Smooth muscle cell (in vitro differentiated cells): ENCODE results near the gene LRATD1. TPM values are rescaled to one million over a fixed set of nuclear protein-coding genes. Genes with fewer than 3 reads are reported as not detected.

Experiments
- DNase-seq: peaks from one replicate; lab custom pipeline; 2025; ENCODE audit not compliant: unreplicated experiment; lab: John Stamatoyannopoulos, UW
- H2AFZ ChIP-seq: fragments of 200-600 bp; sonication (generic); 2 replicates; pipeline ENCODE4 v1.6.0; 2016; ENCODE audit warnings: antibody characterized with exemption, low read depth, mild to moderate bottlenecking
- H3F3A ChIP-seq: fragments of 200-600 bp; sonication (generic); 2 replicates; pipeline ENCODE4 v1.6.0; 2017; ENCODE audit warnings: antibody characterized with exemption, low read depth
- H3K27ac ChIP-seq: fragments of 200-600 bp; sonication (generic); 2 replicates; pipeline ENCODE4 v1.5.1; 2016; ENCODE audit warnings: low read depth, mild to moderate bottlenecking
- H3K27me3 ChIP-seq: fragments of 200-600 bp; sonication (generic); 2 replicates; pipeline ENCODE4 v1.6.1; 2016; ENCODE audit warnings: low read depth, mild to moderate bottlenecking
- H3K36me3 ChIP-seq: fragments of 200-600 bp; sonication (generic); 2 replicates; pipeline ENCODE4 v1.5.1; 2016; ENCODE audit warnings: low read depth
- H3K4me1 ChIP-seq: fragments of 200-600 bp; sonication (generic); 2 replicates; pipeline ENCODE4 v1.5.1; 2016; ENCODE audit warnings: low read depth
- H3K4me2 ChIP-seq: fragments of 200-600 bp; sonication (generic); 2 replicates; pipeline ENCODE4 v1.6.0; 2016; ENCODE audit warnings: mild to moderate bottlenecking
- H3K4me3 ChIP-seq: fragments of 200-600 bp; sonication (generic); 2 replicates; pipeline ENCODE4 v1.5.1; 2016; ENCODE audit warnings: mild to moderate bottlenecking
- H3K79me2 ChIP-seq: fragments of 200-600 bp; sonication (generic); 2 replicates; pipeline ENCODE4 v1.6.0; 2016; ENCODE audit warnings: low read depth, mild to moderate bottlenecking
- H3K9ac ChIP-seq: fragments of 200-600 bp; sonication (generic); 2 replicates; pipeline ENCODE4 v1.6.0; 2016; ENCODE audit warnings: low read depth
- H3K9me3 ChIP-seq: fragments of 200-600 bp; sonication (generic); replicated peaks from 2 replicates; pipeline ENCODE4 v1.5.1; 2016; ENCODE audit warnings: low read depth
- H4K20me1 ChIP-seq: fragments of 200-600 bp; sonication (generic); 2 replicates; pipeline ENCODE4 v1.6.0; 2016; ENCODE audit warnings: low read depth
- CTCF ChIP-seq: fragments of 200-600 bp; sonication (generic); IDR thresholded peaks from 2 replicates; pipeline ENCODE4 v1.5.1; 2017; ENCODE audit warnings: borderline replicate concordance, mild to moderate bottlenecking, antibody characterized with exemption; ENCODE audit not compliant: insufficient read depth, poor library complexity, severe bottlenecking
- WGBS: methylation state at CpG from one replicate; pipeline ENCODE4 v1.1.7; 2016; ENCODE audit warnings: low lambda C conversion rate; 5-methylcytosine and 5-hydroxymethylcytosine counted together
- polyA plus RNA-seq: library from polyadenylated mRNA; unstranded; fragments of >200 nt; fragmentation: Nextera tagmentation; extraction: Ambion mirVana; gene quantifications from 2 replicates; pipeline ENCODE4 v1.2.1, GENCODE V29; 2016
- total RNA-seq: library from RNA; depleted of rRNA; stranded (reverse); fragments of >200 nt; gene quantifications from 2 replicates; pipeline ENCODE4 v1.2.3, GENCODE V29; 2014

LRATD1 gene
- total and polyA plus RNA-seq, 2 experiments from 2014 or later: 4.6 to 9.3 TPM

GRCh38 chr2:14661163-14661562, 28.6 kb downstream of the LRATD1 start:
- no peak for DNase-seq
- Histone ChIP-seq H3K4me1 (no peaks in the 10 kb centered on the region), H3K9ac (no peak overlapping the region), H4K20me1 (no peaks in the 10 kb centered on the region), H3K27ac (no peak overlapping the region), H3K36me3 (no peaks in the 10 kb centered on the region), H3K9me3 (no peaks in the 10 kb centered on the region), H3K79me2 (no peaks in the 10 kb centered on the region), H2AFZ (no peak overlapping the region), H3K4me2 (no peak overlapping the region), H3K4me3 (no peak overlapping the region), H3F3A (no peaks in the 10 kb centered on the region), H3K27me3 (no peaks in the 10 kb centered on the region)
- 81% methylated on average over 3 of the region's 3 CpGs for WGBS
- TF ChIP-seq CTCF: no peak

GRCh38 chr2:14673351-14673875, 40.9 kb downstream of the LRATD1 start:
- no peak overlapping the region for H3K4me2 ChIP-seq
- no peak overlapping the region for H2AFZ ChIP-seq
- no peak overlapping the region for H3K9ac ChIP-seq
- H3K36me3 ChIP-seq: no peaks in the 10 kb centered on the region
- no peaks in the 10 kb centered on the region for H3K79me2 ChIP-seq
- DNase-seq: no peak
- WGBS: 78% methylated on average over 8 of the region's 8 CpGs
- no peaks in the 10 kb centered on the region for H4K20me1 ChIP-seq
- no peak overlapping the region for H3K27ac ChIP-seq
- H3F3A ChIP-seq: no peaks in the 10 kb centered on the region
- peaks cover 12% of the 10 kb centered on the region for H3K4me1 ChIP-seq
- H3K9me3 ChIP-seq: no peaks in the 10 kb centered on the region
- no peak overlapping the region for H3K4me3 ChIP-seq
- TF ChIP-seq CTCF: no peak
- no peaks in the 10 kb centered on the region for H3K27me3 ChIP-seq

DNA sequence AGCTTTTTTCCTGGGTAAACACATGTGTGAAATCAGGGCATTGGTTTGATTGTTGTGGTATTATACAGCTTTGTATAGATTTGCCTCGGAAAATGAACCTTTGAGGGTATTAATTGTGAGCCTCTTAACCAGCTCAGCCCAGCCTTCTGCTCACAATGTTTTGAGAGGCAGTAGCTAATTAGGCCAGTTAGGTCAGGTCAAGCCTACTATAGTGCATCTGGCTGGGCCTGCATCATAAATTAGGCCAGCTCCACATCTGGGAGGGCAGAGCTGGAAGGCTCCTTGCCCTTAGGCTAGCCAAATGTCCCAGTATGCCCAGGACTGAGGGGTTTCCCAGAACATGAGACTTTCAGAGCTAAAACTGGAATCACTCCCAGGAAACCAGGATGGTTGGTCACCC, 43.0 kb downstream of the LRATD1 start:
- Histone ChIP-seq H3K9ac (no peak overlapping the region), H2AFZ (no peak overlapping the region), H3F3A (no peaks in the 10 kb centered on the region), H3K27ac (no peak overlapping the region), H3K4me2 (no peak overlapping the region), H4K20me1 (no peaks in the 10 kb centered on the region), H3K79me2 (no peaks in the 10 kb centered on the region), H3K4me1 (peaks cover 12% of the 10 kb centered on the region), H3K4me3 (no peak overlapping the region), H3K27me3 (no peaks in the 10 kb centered on the region), H3K36me3 (no peaks in the 10 kb centered on the region), H3K9me3 (no peaks in the 10 kb centered on the region)
- 72% methylated on average over 1 of the region's 1 CpG for WGBS
- TF ChIP-seq CTCF: no peak
- no peak for DNase-seq

DNA sequence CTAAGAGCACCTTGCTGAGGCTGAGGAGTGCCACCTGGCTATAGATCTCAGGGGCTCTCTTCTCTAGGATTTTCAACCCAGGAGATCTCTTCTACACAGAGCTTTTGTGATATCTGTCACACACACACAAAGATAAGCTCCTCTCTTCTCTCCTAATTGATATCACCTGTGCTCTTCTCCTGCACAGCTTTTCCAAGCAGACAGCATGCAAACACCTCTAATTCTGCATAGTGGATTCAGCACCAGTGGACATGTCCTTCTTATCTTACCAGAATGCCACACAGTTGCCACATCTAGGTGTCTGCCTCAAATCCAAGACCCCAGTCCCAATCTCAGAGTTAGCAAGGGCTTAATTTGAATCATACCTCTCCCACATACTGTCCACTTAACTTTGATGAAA, 43.9 kb downstream of the LRATD1 start:
- Histone ChIP-seq H3F3A (no peaks in the 10 kb centered on the region), H4K20me1 (no peaks in the 10 kb centered on the region), H3K4me2 (no peak overlapping the region), H3K79me2 (no peaks in the 10 kb centered on the region), H3K4me3 (no peak overlapping the region), H3K9ac (no peak overlapping the region), H3K9me3 (no peaks in the 10 kb centered on the region), H2AFZ (no peak overlapping the region), H3K36me3 (no peaks in the 10 kb centered on the region), H3K4me1 (peaks cover 12% of the 10 kb centered on the region), H3K27me3 (no peaks in the 10 kb centered on the region), H3K27ac (no peak overlapping the region)
- DNase-seq: no peak
- no peak for TF ChIP-seq CTCF
